Dermis microvascular lymphatic vessel endothelial cell (primary cell): ENCODE measurements around the gene FUT3. TPM values are rescaled to one million over a fixed set of nuclear protein-coding genes. Genes with fewer than 3 reads are reported as not detected.
"Not testable (repeated sequence)": the region's sequence is repeated elsewhere in the genome, so short reads cannot be mapped to it uniquely, and the experiment has no call there.

Experiments used
- DNase-seq, 2 donors: peaks; one replicate each; pipeline versions ENCODE4 v3.0.0 to v3.0.0-alpha.2; 2010; ENCODE audit warnings: low read depth in 2 of 2
- total RNA-seq: library from RNA; depleted of rRNA; stranded (reverse); fragments of >200 nt; gene quantifications from 2 replicates; pipeline ENCODE4 v1.2.1, GENCODE V29; 2014

The FUT3 gene
- total RNA-seq, 1 donor from 2014 or later, result not detected

DNA sequence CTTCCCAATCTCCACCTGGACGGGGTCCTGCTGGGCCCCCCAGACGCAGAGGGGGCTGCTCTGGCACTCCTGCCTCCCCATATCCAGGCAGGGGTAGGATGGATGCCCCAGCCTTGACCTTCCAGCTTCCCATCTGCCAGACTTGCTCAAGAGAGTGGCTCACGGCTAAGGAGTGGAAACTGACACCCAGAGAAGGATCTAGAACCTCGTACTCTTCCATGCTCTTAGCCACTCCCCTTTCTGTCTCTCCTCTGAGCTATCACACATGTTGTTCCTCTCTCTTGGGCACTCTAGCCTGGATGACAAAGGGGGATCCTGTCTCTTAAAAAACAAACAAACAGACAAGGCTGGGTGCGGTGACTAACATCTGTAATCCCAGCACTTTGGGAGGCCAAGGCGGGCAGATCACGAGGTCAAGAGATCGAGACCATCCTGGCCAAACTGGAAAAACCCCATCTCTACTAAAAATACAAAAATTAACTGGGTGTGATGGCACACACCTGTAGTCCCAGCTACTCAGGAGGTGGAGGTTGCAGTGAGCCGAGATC lies 31.2 kb upstream of the FUT3 start:
- DNase-seq, result no peak

DNA sequence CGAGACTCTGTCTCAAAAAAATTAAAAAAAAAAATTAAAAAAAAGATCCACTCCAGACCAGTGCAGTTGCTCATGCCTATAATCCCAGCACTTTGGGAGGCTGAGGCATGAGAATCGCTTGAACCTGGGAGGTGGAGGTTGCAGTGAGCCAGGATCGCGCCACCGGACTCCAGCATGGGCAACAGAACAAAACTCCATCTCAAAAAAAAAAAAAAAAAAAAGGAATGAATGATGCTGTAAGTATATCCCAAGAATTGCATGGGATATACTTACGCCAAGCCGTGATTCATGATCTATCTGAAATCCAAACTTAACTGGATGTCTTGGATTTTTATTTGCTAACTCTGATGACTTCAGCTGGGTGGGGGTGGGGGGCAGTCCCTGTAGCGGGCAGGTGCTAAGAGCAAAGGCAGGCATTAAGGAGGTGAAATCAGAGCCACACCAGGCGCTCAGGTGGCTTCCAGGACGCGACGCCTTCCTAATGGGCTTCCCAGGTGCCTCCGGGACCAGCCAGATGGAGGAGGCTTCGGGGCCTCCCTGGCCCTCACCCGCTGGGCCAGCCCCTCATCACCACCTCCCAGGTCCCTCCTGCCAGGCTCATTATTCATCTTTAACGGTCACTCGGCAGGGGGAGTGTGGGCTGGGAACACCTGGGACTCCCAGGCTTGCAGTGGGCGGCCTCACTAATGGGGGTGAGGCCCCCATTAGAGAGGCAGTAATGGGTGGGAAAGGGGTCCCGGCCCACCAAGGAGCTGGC lies 30.5 kb upstream of the FUT3 start:
- DNase-seq, result no peak

DNA sequence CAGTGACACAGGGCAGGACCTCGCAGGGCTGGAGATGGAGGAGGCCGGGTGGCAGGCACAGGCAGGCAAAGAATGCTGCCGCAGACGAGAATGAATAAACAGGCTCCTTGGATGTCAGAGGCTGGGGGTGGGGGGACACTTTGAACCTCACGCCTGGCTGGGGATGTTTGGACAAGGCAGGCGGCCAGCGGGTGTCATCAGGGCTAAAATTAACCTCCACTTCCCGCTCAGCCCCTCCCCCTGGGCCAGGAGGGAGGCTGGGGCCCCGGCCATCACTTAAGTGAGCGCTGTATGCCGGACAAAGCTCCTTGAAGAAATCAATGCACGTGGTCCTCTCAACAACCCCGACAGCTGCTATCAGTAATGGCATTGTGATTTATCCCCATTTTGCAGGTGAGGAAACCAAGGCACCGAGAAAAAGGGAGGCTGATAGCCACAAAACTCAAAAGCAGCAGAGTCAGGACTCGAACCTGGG lies 29.4 kb upstream of the FUT3 start:
- DNase-seq, result no peak

DNA sequence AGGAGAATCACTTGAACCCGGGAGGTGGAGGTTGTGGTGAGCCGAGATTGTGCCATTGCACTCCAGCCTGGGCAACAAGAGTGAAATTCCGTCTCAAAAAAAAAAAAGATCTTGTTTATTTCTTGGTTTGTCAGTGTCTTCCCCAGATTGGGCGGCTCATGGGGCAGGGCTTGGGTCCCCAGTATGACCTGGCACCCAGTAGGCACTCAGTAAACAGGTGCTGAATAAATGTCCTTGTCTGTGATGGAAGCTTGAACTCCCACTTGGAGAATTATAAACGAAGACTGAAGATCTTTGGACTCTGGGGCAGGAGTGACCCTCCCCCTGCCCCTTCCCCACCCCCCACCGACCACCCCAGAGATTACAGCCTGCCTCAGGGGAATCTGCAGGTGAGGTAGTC lies 28.9 kb upstream of the FUT3 start:
- DNase-seq, result no peak

DNA sequence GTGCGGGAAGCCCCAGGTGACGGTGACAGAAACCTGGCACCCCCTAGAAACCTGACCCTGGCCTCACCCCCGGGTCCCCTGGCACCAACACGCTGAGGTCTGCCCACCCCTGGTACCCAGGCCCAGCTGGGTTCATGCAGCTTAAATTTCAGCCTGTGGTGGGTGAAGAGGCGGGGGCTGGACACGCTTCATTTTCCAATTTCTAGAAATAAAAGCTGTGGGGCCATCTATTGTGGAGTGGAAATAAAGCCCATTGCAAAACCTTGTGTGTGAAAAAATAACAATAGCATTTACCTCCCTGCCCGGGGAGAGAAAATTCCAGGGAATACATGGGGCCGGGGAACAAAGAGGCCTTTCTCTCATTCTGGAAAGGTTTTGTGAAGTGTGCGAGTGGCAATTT lies 26.6 kb upstream of the FUT3 start:
- DNase-seq, result no peak

DNA sequence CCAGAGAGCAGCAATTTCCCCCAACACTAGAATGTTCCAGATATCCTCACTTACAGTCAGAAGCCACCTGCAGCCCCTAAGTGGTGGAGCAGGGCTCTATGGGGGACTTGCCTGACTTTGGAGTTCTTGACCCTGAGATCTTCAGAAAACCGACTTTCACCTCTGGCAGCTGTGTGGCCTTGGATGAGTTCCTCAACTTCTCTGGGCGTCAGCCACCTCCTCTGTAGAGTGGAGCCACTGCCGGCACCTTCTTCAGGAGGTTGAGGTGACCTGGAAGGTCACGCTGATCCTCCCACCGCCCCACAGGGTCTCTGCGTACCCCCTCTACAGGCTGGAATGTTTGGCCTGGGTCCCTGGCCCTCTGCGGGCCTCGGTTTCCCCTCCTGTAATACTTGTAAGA lies 26.2 kb upstream of the FUT3 start:
- no peak for DNase-seq

DNA sequence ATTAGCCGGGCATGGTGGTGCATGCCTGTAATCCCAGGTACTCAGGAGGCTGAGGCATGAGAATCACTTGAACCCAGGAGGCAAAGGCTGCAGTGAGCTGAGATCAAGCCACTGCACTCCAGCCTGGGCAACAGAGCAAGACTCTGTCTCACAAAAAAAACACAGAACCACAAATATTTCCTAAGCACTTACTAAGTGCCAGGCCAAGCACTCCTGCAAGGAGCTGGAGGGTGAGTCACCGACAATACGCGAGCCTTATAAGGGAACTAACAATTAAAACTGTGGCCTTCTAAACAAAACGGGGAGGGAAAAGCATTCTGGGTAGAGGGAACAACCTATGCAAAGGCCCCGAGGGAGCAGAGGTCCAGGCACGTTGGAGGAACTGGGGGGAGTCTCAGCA lies 23.2 kb upstream of the FUT3 start:
- DNase-seq, result not testable (repeated sequence)

DNA sequence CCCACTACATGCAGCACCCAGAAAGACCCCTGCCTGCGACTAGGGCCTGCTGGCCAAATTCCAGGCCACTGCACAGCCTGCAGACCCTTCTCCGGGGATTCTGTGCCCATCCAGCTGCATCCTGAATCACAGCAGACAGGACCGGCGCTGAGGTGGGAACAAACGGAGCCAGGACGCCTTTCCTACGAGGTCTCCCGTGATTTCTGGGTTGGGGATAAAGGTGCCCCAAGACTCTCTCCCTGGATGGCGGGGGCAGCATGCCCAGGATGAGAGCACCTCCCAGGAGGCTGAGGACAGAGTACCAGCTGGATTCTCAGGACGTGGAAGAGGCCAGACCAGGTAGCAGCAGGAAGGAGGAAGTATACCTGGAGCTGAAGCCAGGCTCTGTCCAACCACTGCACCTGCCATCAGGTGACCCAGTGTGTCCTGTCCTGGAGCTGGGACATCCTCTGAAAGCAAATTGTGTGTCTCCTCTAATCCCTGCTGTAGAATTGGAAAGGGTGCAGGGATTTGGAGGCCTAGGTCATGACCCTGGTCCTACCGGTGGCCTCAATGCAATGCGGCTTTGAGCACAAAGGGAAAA lies 22.5 kb upstream of the FUT3 start:
- DNase-seq, result no peak

DNA sequence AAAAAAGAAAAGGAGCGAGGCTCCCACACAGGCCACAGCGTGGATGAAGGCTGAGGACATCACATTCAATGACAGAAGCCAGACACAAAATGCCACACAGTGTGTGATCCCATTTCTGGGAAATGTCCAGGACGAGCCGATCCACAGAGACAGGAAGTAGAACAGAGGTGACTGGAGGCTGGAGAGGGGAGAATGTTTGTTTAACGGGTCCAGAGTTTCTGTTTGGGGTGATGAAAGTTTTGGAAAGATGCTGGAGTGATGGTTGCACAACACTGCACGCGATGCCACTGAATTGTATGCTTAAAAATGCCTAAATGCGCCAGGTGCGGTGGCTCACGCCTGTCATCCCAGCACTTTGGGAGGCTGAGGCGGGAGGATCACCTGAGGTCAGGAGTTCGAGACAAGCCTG lies 19.7 kb upstream of the FUT3 start:
- no peak for DNase-seq

DNA sequence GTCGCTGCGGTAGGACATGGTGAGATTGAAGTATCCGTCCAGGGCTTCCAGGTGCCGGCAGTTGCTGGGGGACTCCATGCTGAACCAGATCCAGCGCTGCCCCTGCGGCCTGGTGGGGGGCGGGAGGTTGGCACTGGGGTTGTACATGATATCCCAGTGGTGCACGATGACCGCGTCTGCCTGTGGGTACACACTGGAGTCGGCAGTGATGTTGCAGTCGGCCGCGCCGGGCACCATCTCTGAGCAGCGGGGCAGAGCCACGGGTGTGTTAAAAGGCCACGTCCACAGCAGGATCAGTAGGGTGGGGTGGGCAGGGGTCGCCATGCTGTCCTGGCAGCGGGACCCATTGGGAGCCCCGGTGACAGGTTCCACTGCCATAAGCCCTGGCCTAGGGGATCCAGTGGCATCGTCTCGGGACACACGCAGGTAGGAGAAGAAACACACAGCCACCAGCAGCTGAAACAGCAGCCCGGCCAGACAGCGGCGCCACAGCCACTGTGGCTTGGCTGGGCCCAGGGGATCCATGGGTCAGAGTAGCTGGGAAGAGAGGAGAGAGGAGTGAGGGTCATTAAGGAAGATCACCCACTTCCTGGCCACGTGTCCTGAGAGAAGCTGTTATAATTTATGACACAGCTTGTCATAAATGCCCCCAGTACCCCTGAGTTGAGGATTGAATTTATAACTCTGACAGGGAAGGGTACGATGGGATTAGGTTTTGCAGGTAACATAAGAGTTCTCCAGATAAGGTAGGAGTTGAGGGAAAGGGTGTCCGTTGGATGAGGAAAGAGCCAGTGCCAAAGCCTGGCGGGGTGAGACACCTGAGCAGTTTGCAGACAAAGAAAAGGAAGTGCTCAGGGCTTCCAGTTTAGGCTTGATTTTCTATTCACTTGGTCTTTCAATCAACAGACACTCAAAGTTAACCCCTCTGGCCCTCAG lies 16.2 kb upstream of the FUT3 start:
- DNase-seq, result no peak

DNA sequence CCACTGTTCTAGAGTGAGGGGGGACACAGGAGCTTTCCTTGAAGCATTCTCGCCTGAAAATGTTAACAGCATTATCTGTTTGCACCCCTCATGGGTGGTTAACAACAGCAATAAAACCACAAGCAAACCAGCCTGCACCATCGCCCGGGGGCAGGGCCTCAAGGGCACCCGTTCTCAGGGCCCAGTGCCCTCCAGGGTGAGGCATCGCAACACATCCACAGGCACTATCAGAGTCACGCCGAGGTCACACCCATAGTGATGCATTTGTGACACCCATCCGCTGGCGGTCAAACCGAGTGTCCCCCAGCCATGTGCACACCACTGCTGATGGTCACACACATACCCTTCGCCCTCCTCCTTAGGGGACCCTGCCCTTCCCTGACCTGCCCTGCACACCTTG lies 14.5 kb upstream of the FUT3 start:
- DNase-seq, result no peak

DNA sequence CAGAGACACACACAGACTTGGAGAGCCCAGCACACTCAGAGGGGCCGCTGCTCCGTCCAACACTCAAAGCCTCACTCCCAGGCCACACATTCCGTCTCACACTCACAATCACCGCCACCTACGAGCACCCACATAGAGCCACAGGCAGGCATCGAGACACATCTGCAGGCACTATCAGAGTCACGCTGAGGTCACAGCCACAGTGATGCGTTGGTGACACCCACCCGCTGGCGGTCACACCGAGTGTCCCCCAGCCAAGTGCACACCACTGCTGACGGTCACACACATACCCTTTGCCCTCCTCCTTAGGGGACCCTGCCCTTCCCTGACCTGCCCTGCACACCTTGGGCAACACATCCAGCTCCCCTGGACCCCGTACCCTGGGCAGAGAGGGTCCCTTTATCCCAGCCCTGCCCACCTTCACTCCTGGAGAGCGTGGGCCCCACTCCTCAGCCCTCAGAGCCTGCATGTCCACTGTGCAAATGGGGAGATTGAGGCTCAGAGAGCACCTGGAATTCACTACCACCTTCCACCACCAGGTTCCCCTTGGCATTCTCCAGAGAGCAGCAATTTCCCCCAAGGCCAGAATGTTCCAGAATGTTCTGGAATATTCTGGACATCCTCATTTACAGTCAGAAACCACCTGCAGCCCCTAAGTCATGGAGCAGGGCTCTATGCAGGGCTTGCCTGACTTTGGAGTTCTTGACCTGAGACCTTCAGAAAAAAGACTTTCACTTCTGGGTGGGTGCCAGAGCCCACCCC lies 13.7 kb upstream of the FUT3 start:
- DNase-seq, result no peak

DNA sequence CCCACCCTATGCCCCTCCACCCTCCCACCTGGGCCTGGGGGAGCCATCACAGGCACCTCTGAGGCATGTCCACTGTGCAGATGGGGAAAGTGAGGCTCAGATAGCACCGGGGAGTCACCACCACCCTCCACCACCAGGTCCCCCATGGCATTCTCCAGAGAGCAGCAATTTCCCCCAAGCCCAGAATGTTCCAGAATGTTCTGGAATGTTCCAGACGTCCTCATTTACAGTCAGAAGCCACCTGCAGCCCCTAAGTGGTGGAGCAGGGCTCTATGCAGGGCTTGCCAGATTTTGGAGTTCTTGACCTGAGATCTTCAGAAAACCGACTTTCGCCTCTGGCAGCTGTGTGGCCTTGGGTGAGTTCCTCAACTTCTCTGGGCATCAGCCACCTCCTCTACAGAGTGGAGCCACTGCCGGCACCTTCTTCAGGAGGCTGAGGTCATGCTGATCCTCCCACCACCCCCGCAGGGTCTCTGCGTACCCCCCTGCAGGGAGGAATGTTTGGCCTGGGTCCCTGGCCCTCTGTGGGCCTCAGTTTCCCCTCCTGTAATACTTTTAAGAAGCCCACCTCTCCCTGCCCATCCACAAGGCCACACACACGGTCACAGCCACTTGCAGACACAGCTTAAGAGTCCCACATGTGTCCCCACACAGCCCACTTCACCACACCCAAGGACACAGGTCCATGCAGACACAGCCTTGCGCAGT lies 12.9 kb upstream of the FUT3 start:
- peak in 1 of 2 donors; percentile 18 for DNase-seq

DNA sequence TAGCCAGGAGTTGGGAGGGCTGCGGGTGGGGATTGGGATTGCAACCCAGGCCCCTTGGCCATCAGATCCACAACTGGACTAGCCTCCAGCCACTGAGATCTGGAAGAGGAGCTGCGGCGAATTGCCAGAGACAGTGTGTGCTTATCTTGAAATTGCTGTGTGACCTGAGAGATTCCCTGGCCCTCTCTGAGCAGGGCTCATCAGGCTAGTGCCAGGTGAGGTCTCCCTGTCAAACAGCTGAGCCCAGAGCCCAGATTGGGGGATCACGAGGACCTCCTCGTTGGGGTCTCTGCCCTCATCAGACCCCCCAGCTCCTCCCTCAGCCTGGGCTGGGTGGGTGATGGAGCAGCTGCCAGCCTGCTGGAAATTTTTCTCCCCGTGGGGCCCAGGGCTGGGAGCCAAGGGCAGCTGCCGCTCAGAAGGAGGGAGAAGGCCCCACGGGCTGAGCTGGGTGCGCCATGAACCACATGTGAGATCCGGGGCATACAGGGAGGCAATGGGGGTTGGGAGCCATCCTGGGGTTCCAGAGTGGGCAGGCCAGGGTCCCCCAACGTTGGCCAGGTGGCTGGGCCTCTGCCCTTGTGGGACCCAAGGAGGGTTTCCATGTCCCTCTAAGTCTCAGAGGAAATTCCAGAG lies 11.9 kb upstream of the FUT3 start:
- DNase-seq, result no peak

DNA sequence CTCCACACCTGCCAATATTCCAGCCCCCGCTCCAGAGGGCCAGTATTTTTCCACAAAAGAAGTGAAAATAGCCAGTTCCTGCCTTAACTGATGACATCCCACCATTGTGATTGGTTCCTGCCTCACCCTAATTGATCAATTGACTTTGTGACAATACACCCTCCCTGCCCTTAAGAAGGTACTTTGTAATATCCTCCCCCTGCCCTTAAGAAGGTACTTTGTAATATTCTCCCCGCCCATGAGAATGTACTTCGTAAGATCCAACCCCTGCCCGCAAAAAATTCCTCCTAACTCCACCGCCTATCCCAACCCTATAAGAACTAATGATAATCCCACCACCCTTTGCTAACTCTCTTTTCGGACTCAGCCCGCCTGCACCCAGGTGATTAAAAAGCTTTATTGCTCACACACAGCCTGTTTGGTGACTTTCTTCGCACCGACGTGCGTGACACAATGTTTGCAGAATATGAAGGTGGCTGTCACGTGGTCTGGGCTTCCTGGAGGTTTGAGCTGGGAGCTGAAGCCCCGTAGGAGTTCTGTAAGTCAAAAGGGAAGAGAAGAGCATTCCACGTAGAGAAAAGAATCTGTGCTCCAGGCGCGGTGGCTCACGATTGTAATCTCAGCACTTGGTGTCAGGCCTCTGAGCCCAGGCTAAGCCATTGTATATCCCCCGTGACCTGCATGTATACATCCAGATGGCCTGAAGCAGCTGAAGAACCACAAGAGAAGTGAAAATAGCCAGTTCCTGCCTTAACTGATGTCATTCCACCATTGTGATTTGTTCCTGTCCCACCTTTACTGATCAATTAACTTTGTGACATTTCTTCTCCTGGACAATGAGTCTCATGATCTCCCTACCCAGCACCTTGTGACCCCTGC lies 6.2 kb upstream of the FUT3 start:
- no peak for DNase-seq

DNA sequence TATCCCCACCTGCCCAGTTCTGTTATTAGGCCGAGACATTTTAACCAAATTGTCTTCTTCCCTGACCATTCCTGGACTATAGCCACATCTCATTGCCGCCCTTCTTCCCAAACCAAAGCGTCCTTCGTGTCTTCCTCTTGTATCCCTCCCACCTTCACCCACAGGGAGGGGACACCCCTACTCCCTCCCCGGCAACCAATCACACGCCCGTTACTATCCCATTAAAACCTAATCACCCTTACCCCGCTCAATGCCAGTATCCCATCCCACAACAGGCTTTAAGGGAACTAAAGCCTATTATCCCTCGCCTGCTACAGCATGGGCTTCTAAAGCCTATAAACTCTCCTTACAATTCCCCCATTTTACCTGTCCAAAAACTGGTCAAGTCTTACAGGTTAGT lies 3.9 kb upstream of the FUT3 start:
- DNase-seq, result not testable (repeated sequence)

DNA sequence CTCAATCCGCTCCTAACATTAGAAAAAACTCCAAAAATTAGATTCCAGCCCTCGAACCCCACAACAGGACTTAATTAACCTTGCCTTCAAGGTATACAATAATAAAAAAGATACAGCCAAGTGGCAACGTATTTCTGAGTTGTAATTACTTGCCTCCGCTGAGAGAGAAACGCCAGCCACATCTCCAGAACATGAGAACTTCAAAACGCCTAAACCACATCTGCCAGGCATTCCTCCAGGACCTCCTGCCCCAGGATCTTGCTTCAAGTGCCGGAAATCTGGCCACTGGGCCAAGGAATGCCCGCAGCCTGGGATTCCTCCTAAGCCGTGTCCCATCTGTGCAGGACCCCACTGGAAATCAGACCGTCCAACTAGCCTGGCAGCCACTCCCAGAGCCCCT lies 2.9 kb upstream of the FUT3 start:
- not testable (repeated sequence) for DNase-seq

DNA sequence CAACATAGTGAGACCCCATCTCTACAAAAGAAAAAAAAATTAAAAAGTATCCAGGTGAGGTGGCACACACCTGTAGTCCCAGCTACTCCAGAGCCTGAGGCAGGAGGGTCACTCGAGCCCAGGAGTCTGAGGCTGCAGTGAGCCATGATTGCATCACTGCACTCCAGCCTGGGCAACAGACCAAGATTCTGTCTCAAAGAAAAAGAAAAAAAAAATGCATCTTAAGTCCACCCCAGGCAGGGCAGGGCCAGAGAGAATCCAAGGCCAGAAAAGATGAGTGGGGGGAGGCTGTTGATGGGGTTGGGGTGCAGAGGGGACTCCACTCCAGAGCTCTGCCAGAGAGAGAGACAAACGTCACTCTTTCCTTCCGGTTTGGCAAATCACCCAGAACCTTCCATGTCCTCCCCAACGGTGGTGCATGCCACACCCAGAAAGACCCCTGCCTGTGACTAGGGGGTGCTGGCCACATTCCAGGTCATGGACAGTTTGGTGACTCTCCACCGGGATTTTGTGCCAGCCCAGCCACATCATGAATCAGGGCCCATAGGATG lies 431 bp downstream of the FUT3 start:
- no peak for DNase-seq

DNA sequence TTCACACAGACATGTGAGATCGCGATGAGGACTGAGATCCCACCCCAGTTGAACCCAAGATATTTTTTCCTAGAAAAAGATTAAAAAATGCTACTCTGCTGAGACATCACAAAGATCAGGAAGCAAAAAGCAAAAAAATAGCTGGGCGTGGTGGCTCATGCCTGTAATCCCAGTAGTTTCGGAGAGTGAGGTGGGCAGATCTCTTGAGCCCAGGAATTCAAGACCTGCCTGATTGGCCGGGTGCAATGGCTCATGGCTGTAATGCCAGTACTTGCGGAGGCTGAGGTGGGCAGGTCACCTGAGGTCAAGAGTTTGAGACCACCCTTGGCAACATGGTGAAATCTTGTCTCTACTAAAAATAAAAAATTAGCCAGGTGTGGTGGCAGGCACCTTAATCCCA lies 1.1 kb downstream of the FUT3 start:
- no peak for DNase-seq
